ENCODE data around the gene CCDC154.

DNA sequence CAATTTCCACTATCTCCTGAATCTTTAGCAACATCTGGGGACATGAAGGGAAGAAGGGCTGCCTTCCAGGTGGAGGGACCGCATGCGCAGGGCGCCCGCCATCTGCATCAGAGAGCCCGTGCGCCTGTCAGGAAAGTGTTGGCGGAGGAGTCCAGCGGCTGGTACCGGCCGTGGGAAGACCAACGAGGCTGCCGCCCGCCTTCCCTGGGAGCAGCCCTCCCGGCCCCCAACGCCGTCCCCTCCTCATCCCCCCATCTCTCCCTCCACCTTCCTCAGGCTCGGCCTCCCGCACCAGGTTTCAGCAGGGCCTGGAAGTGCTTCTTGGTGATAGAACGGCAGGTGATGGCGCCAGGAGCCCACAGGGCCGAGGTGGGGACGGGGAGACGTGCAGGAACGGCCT, 21.7 kb upstream of the CCDC154 start:
- TF ChIP-seq CTCF (IDR thresholded peaks at IDR 0.05) (no peak), POLR2A (IDR thresholded peaks at IDR 0.05) (no peak)
